ENCODE data around the gene SLC25A29.
"Not testable (repeated sequence)": the region's sequence is repeated elsewhere in the genome, so short reads cannot be mapped to it uniquely, and the experiment has no call there.

Gene SLC25A29

GRCh38 chr14:100292776-100293461 is 13.3 kb downstream of the SLC25A29 start:
- DNase-seq, result no peak

- DNase-seq, result no peak
Observed at GRCh38 chr14:100292301-100292775, 13.9 kb downstream of the SLC25A29 start.

GRCh38 chr14:100291305-100292075 is 14.8 kb downstream of the SLC25A29 start:
- DNase-seq, result no peak

DNA sequence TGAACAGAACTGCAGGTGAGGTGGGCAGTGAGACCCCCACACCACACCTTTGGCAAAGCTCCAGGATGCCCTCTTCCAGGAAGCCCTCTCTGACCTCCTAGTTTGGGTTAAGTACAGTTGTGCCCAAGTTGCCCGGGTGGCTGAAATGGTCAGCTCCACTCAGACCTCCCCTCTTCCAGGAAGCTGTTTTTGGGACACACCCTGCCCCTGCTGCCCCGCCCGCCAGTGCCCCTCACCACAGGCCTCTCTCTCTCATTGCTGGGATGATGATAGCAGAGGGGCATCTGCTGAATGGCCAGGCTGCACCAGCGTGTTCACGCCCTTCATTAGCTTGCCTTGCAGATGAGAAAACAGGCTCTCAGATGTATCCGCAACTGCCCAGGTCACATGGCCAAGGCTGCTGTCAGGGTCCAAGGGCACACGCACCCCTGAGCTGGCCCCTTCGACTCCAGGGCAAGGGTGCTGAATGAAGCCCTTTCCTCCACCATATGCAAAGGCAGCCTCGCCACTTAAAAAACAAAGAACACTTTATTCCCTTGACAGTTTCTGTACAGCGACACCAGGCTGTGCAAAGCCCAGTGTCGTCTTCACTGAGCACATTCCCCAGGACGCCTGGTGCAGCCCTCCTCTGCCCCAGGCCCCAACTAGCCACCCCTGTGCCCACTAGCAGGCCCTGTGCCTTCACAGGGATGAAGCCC is 15.5 kb downstream of the SLC25A29 start:
- no peak for DNase-seq

- no peak for DNase-seq
Observed at GRCh38 chr14:100289916-100290606, 16.2 kb downstream of the SLC25A29 start.

- peak; percentile 21 for DNase-seq
Observed at GRCh38 chr14:100288382-100289185, 17.7 kb downstream of the SLC25A29 start.

- DNase-seq, result not testable (repeated sequence)
Observed at GRCh38 chr14:100287998-100288295, 18.3 kb downstream of the SLC25A29 start.

DNA sequence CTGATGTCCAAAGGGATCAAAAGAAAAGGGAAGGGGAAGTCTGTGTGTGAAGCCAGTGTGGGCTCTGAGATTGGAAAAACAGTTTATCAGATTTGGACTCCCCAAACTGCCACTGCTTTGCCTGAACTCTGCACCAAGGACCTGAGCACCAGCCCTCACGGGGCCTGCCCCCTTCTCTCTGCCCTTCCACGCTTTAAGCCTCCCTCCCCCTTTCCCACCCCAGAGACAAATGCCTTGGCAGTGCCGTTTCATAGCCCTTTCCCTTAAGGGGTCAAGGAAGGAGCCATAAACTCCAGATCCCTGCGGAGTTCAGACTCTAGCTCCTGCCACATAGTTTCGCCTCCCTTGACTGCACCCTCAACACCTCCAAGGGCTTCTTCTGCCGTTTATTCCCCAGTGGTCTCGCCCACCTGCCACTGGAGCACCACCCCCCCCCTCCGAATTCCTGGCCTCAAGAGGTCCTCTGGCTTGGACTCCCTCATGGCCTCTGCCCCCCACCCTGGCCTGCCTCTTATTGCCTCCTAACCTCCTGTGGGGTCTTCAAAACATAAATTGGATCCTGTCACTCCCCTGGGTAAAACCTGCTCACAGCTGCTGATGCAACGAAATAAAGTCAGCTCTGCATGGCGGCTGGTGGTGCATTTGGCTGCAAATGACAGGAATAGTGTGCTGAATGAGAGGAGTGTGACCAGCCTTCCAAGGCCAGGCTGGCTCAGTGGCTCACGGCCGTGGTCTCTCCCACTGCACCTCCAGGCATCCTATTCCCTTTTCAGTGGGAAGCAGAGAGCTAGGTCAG is 18.8 kb downstream of the SLC25A29 start:
- DNase-seq, result no peak

GRCh38 chr14:100286484-100287191 is 19.6 kb downstream of the SLC25A29 start:
- no peak for DNase-seq

GRCh38 chr14:100285913-100286400 is 20.3 kb downstream of the SLC25A29 start:
- DNase-seq, result no peak

DNA sequence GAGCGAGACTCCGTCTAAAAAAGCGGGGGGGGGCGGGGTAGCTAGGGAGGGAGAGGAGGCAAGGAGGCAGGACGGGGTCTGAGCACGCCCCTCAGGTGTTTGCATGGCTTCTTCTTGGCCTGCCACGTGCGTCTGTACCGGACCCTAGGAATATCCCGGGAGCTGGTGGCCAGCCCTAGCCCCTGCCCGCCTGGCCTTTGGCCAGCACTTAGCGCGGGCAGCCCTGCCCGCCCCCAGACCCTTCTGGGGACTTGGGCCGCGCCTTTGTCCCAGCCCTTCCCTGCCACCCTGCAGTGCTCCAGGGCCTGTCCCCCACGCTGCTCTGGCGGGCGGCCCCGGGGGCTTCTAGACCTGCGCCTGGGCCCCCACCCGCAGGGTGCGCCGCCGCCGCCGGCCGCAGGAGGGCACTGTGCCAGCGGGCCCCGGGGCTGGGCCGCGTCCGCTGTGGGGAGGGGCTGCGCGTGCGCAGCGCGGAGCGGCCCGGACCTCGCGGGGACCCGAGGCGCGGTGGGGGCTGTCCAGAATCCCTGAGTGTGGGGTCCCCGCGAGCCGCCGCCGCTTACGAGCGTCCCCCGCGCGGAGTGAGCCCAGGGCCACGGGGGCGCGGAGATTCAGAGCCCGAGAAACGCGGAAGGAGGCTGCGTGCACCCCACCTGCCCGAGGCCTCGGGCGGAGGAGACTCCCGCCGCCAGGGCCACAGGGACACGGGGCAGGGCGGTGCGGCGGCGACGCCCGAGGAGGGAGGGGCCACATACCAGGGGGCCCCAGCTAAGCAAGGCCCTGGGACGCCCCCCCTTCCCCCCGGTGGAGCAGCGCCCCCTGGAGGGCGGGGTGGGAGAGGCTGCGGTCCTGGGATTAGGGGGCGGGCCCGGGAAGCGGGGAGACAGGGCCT is 21.0 kb downstream of the SLC25A29 start:
- DNase-seq, result peak; percentile 63

- DNase-seq, result no peak
Observed at GRCh38 chr14:100283984-100284881, 22.0 kb downstream of the SLC25A29 start.

GRCh38 chr14:100283436-100283835 is 22.8 kb downstream of the SLC25A29 start:
- not testable (repeated sequence) for DNase-seq

DNA sequence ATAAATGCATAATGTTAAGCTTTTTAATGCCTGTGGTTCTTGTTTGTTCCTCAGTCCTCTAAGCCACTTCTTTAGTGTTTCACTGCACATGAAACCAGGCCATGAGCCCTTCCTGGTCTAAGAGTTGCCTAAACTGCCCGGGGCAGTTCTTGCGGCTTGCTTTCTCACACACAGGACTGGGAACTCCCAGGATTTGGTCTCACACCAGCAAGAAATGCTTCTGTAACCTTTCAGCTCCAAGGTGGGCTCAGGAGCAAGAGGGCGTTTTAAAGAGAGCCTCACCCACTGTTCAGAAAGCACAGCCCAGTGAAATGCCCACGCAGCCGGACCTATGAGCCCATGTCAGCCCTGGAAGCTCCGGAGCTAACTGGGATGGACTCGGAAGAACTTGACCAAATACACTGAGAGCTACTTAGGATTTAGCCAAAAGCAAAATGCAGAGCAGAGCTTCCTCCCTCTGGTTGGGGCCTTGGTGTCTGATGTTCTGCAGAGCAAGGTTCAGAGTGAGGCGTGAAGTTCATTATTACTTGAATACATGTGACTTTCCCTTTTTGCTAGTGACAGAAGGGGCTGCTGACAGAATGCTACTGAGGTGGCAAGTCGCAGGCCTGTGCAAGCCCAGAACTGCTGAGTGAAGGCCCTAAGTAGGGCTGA is 23.4 kb downstream of the SLC25A29 start:
- no peak for DNase-seq

DNA sequence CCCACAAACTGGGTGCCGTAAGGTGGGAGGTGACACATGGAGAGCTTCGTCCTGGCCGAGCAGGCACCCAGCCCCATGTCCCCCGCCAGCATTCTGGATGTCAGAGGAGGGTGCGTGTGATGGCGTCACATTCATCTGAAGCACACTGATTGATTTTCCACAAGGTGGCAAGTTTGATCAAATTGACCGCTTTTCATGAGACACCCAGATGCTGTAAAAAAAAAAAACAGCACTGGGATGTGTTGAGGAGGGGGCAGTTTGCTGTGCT is 24.2 kb downstream of the SLC25A29 start:
- DNase-seq, result no peak

- no peak for DNase-seq
Observed at GRCh38 chr14:100281286-100282082, 24.8 kb downstream of the SLC25A29 start.

- no peak for DNase-seq
Observed at GRCh38 chr14:100279563-100279962, 26.7 kb downstream of the SLC25A29 start.
